ENCODE data around the gene SKOR1.

The SKOR1 gene

DNA sequence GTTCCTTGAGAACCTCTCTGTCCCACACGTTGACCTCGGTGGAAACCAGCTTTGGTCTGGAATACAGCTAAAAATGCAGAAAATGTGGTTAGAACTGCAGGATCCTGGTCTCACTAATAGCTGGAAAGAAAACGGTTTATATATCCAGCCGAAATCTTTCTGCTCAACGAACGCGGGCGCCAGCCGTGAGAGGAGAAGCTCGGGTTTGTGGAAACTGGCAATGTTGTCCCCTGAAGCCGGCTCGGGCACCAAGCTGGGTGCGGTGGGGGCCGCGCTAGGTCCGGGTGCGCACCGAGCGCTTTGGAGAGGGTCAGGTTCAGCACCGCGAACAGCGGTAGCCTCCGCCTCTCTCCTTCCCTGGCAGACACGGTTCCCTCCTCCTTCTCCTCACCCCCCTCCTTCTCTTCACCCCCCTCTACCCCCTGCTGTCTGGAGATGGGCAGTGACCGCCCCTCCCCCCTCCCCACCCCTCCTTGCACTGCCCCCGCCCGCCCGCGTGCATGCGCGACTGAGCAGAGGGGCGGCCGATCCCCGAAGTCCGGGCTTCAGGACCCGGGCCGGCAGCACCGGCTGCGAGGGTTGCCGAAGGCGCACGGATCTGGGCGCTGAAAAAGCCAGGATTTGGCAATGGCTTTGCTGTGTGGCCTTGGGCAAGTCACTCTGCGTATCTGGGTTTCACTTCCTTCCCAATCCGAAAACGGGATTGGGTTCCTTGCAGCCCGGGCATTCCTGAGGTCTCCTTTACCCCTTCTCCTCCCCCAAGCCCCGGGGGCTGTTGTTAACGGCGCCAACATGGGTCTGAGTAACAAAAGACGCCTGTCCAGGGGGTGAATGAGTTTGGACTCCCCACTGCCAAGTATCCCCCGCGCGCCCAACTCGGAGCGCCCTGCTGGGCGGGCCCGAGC is at the start of gene SKOR1:
Gene SKOR1 (plus strand): TSS at position 534 of the 905 bp plus-strand sequence. CDS start 94 bp downstream, at position 628.
- DNase-seq = no peak

- no peak for DNase-seq
Observed at GRCh38 chr15:67775998-67776397, 49.3 kb upstream of the SKOR1 start.

GRCh38 chr15:67776600-67776999 is 48.7 kb upstream of the SKOR1 start:
- DNase-seq = no peak

GRCh38 chr15:67777071-67777470 is 48.2 kb upstream of the SKOR1 start:
- no peak for DNase-seq

- no peak for DNase-seq
Observed at GRCh38 chr15:67777773-67778172, 47.5 kb upstream of the SKOR1 start.

DNA sequence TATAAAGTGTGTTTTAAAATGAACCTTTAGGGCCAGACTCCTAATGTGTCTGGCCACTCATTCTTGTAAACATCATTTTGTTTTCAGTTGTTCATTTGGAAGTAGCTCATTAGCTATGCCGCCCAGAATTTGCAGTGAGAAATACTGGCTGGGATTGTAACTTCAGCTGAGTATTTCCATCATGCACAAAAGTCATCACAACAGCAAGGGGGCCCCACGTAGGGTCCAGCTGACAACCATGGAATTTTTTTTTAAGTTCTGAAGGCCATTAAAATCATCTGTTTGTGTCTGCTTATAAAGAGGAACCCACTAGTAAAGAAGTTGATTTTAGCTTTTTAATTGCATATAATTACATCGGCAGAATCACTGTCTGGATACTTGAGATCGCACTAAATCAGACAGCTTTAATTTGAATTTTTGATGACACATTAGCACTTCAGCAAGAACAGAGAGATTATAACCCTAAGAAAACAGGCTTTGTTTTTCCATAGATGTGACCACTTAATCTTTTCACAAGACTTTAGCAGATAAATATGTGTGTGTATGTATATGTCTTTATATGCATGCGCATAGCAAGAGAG is 46.3 kb upstream of the SKOR1 start:
- DNase-seq = no peak

- no peak for DNase-seq
Observed at GRCh38 chr15:67779549-67780111, 45.7 kb upstream of the SKOR1 start.

DNA sequence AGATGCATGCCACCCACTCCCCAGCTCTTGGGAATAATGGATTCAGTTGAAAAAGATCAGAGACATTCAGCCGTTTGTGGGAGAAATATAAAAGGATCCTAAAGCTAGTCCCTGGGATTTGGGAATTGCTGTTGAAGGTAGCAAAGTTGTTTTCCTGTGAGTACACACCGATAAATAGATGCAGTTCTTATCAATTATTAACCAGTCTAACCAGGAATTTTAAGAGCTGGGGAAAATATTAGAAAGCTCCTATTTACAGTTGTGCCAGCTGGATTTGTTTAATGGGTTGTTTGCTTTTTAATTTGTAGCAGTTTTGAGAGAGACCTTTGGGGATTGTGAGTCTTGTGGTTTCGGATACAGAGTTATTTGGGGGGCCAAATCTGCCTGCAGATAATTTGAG is 44.2 kb upstream of the SKOR1 start:
- DNase-seq = no peak

DNA sequence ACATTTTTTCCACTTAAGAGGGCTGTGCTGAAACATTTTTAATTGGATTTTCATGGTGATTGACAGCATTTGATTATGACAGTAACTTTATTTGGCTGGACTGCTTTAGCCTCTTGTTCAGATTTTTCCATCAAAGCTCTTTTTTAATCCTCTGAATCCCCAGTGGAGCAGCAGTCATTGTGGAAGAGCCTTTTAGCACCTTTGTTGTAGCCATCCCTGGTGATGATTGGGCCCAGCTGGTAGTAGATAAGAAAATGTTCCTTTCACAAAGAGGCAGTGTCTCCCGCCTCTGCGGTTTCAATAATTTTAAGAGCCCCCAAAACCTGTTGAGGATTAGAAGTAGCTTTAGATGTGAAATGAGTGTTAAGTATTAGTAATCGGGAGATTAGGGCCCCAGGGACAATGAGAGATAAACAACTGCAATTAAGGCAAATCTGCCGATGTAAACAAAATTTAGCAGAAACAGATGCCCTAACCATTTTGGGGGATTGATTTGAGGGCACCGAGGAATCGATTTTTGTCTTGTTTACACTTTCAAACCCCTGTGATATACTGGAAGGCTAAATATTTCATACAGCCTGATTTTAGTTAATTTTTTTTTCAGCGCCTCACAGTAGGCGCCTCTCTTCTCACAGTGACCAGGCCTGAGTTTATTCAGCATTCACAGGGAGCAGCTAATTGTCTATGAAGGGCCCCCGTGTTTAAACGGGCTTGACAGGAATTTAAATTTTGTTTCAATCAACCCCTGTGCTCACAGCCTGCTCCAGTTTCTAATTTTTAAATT is 43.2 kb upstream of the SKOR1 start:
- DNase-seq = no peak

- DNase-seq = no peak
Observed at GRCh38 chr15:67782691-67782991, 42.7 kb upstream of the SKOR1 start.

DNA sequence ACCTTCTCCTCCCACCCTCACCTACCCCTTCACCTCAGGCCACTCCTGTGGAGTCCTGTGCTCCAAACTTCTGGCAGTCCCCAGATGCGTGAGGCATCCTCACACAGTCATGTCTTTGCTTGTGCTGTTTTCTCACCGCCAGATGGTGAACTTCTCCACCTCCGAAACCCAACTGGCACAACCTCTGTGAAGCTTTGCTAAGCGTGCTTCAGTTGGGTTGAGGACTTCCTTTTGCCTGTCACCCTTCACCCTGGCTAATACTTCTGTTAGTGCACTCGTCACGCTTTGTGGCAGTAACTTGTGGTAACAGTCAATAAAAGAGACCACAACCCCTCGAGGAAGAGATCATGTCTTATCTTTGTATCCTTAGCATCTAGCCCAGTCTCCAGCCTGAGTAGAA is 42.0 kb upstream of the SKOR1 start:
- no peak for DNase-seq

GRCh38 chr15:67784090-67784781 is 41.1 kb upstream of the SKOR1 start:
- no peak for DNase-seq

DNA sequence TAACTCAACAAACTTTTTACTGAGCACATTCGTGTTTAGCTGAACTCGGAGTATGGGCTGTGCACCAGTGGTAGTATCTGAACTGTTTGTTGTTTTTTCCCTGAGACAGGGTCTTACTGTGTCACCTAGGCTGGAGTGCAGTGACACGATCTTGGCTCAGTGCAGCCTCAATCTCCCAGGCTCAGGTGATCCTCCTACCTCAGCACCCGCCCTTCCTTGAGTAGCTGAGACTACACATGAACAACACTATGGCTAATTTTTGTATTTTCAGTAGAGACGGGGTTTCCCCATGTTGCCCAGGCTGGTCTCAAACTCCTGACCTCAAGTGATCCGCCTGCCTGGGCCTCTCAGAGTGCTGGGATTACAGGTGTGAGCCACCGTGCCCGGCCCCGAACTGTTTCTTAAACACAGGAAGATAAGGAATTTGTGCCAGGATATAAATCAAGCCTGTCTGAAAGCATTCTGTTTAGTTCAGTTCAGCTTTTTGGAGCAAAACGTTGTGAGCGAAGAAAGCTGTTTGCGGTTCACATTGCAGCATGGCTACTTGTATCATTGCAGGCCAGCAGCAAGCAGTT is 40.4 kb upstream of the SKOR1 start:
- no peak for DNase-seq

DNA sequence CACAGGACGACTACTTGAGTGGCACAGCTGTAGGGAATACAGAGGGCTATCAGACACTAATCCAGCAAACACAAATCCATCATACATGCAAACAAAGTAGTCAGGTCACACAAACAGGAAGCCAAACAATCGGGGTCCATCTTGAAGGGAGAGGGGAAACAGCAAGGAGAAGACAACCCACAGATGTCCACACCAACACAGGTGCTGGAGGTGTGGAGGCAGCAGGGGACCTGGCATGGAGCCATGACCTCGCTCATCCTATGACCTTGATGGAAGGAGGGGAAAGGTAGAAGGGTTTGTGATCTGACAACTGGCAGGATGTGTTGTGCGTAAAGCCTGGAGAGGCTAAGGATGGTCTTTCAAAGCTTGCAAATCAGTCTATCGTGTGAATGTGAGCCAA is 39.9 kb upstream of the SKOR1 start:
- no peak for DNase-seq

- DNase-seq = no peak
Observed at GRCh38 chr15:67786646-67787045, 38.7 kb upstream of the SKOR1 start.

DNA sequence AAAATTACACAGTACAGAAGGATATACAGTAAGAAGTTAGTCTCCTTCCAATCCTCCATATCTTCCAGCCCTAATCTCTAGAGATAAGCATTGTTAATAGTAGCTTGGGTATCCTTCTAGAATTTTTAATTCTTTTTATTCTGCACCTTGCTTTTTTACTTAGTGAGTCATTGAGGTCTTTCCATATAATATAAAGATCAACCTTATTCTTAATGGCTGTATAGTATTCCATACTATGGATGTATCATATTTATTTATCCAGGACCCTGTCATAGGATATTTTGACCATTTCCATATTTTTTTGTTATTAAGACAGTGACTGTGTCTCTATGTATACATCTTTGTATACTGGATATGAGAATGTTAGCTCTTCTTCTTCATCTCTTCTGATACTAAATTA is 36.3 kb upstream of the SKOR1 start:
- DNase-seq = no peak

DNA sequence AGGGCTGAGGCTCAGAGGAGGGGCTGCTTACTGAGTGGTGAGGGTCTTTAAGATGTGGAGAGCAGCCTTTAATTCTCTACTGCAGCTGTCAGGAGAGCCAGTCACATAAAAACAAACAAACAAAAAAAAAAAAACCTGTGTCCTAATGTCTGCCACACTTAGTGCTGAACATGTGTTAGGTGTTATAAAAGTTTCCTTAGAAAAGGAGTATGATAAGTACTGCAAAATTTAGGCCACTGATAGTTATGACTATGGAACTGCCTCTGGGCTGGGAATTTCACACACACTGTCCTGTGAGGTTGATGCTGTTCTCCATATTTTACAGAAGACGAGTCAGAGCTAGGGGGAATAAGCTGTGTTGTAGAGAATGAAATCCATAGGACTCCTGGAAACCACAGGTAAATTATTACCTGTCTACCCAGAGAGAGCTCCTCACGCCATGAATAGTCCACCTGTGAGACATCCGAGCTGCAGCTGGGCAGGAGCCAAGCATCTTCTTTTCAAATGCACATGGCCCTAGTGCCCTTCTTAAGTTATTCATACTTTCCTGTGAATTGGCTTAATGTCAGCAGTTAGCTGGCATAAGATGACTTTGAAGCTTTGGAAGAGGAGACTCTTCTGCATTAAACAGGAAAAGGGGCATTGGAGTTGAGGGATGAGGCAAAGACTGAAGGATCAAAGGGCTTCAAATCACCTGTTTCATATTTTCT is 34.5 kb upstream of the SKOR1 start:
- DNase-seq = no peak

DNA sequence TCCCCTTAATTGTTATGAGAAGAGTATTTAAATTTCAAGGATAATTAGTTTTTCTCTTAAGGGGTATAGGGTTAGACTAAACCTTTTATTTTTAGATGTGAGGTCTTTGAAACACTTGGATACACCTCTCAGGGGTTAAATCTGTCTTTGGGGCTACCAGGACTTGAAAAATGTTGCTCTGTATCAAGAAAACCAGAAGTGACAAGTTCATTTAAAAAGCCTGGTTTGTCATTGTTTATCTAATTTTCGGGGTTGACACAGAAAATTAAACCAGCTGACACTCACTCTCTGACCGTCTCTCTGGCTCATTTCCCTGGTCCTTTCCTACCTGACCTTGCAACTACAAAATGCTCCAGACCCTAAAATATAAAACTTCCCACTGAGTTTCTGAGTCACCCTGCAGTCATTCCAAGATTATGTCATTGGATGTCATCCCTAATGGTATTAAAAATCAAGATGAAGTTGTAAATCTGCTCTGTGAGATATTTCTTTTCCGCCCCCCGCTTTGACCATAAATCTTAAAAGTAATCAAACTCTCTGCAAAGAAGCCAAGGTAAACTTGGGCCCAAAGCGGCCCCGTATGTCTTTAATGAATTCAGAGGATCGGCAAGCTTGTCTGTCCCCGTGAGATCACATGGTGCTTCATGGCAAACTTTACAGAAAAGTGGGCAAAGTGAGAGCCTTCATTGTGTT is 32.9 kb upstream of the SKOR1 start:
- DNase-seq = no peak

DNA sequence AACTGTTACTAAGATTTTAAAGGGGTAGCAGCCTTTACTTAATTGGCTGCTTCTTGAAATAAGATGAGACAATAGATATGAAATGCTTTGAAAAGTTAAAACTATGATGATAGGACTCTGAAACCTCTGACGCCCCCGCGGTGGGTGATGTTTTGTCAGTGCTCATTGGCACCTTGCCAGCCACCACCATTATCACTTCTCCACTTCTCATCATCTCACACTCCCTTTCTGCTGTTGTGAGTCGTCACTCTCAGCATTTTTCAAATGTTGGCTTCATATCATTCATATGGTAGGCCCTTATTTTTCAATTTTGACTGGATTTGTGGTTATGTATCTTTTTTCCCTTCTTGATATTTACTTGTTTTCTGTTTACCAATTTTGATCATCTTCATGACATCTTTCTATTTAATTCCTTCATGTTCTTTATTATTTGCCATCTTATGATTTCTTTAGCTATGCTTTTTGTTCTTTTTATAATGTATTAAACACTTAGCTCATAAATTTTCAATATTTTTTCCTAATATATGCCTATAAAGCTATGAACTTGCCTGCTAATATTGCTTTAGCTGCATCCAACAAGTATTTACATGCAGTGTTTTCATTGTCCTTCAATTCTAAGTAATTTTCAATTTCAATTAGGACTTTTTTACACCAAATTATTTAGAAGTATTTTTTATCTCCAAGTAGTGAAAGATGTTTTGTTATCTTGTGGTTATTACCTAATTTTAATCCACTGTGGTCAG is 30.3 kb upstream of the SKOR1 start:
- no peak for DNase-seq
